ENCODE results near the gene ZNF189. TPM values are rescaled to one million over a fixed set of nuclear protein-coding genes. Genes with fewer than 3 reads are reported as not detected.

Gene ZNF189
- total RNA-seq, result 17.3 and 19.0 TPM in 2 replicates
- long read RNA-seq, partial matches to known transcripts, result 0 of 7 reads
- long read RNA-seq, other reads (novel, unspliced or antisense), result 7 of 7 reads

GRCh38 chr9:101398068-101398929 lies at the start of gene ZNF189, which contains the start of gene MRPL50:
Gene ZNF189 (plus strand): TSS chr9:101398851. CDS start chr9:101399157, 306 bp downstream.
Gene MRPL50 (minus strand): TSS chr9:101398618. CDS start chr9:101398592, 26 bp downstream.
- peak; percentile 98 for DNase-seq (ENCODE audit: extremely low spot score, unreplicated experiment)
- Mint-ChIP-seq H3K27me3 (ENCODE audit: unreplicated experiment) (no peaks in the 10 kb centered on the region), H3K9me3 (ENCODE audit: unreplicated experiment) (peaks cover 28% of the 10 kb centered on the region), H3K36me3 (ENCODE audit: unreplicated experiment) (peaks cover 43% of the 10 kb centered on the region), H3K4me1 (ENCODE audit: unreplicated experiment) (peaks cover 40% of the 10 kb centered on the region), H3K4me3 (ENCODE audit: unreplicated experiment) (peak within 1 kb of the TSS; percentile 99), H3K27ac (ENCODE audit: unreplicated experiment) (peak within 1 kb of the TSS; percentile 99)
- TF ChIP-seq, protein P1, sequence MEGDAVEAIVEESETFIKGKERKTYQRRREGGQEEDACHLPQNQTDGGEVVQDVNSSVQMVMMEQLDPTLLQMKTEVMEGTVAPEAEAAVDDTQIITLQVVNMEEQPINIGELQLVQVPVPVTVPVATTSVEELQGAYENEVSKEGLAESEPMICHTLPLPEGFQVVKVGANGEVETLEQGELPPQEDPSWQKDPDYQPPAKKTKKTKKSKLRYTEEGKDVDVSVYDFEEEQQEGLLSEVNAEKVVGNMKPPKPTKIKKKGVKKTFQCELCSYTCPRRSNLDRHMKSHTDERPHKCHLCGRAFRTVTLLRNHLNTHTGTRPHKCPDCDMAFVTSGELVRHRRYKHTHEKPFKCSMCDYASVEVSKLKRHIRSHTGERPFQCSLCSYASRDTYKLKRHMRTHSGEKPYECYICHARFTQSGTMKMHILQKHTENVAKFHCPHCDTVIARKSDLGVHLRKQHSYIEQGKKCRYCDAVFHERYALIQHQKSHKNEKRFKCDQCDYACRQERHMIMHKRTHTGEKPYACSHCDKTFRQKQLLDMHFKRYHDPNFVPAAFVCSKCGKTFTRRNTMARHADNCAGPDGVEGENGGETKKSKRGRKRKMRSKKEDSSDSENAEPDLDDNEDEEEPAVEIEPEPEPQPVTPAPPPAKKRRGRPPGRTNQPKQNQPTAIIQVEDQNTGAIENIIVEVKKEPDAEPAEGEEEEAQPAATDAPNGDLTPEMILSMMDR (IDR thresholded peaks at IDR 0.05), result no peak

- no peaks in the 10 kb centered on the region for H3K9me3 Mint-ChIP-seq (ENCODE audit: unreplicated experiment)
- H3K4me1 Mint-ChIP-seq (ENCODE audit: unreplicated experiment), result no peaks in the 10 kb centered on the region
- H3K36me3 Mint-ChIP-seq (ENCODE audit: unreplicated experiment), result no peaks in the 10 kb centered on the region
- TF ChIP-seq, protein P1 (IDR thresholded peaks at IDR 0.05), result no peak
- H3K27ac Mint-ChIP-seq (ENCODE audit: unreplicated experiment), result no peak overlapping the region
- no peak overlapping the region for H3K4me3 Mint-ChIP-seq (ENCODE audit: unreplicated experiment)
- H3K27me3 Mint-ChIP-seq (ENCODE audit: unreplicated experiment), result peaks cover 18% of the 10 kb centered on the region
- no peak for DNase-seq (ENCODE audit: extremely low spot score, unreplicated experiment)
Observed at GRCh38 chr9:101350285-101350684, 48.4 kb upstream of the ZNF189 start.

DNA sequence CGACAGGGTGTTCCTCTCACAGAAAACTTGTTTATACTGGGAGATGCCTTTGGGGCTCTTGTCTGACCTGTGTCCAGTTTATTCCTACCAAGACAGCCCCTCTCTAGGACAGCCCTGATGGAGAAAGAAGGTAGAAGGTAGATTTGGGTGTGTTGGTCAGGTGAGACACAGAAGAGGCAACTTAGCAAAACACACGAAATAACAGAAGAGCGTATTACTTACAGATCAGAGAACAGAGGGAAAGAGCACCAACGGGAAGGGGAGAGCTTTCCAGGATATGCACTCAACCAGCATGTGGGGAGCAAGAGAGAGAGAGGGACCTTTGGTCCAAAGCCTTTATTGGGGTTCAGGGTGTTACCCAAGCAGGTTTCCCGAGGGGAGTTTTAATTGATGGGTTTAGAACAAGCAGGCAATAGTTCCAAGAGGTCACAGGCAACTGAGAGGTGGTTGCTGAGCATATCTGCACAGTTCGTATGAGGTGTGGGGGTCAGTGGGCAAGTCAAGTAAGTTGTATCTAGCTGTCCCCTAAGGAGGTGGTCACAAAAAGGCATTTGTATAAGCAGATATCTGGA lies 45.7 kb upstream of the ZNF189 start:
- H3K4me1 Mint-ChIP-seq (ENCODE audit: unreplicated experiment), result no peaks in the 10 kb centered on the region
- no peak overlapping the region for H3K27ac Mint-ChIP-seq (ENCODE audit: unreplicated experiment)
- no peak for DNase-seq (ENCODE audit: extremely low spot score, unreplicated experiment)
- H3K9me3 Mint-ChIP-seq (ENCODE audit: unreplicated experiment), result no peaks in the 10 kb centered on the region
- no peaks in the 10 kb centered on the region for H3K36me3 Mint-ChIP-seq (ENCODE audit: unreplicated experiment)
- H3K27me3 Mint-ChIP-seq (ENCODE audit: unreplicated experiment), result peaks cover 13% of the 10 kb centered on the region
- H3K4me3 Mint-ChIP-seq (ENCODE audit: unreplicated experiment), result no peak overlapping the region
- TF ChIP-seq, protein P1 (IDR thresholded peaks at IDR 0.05), result no peak

DNA sequence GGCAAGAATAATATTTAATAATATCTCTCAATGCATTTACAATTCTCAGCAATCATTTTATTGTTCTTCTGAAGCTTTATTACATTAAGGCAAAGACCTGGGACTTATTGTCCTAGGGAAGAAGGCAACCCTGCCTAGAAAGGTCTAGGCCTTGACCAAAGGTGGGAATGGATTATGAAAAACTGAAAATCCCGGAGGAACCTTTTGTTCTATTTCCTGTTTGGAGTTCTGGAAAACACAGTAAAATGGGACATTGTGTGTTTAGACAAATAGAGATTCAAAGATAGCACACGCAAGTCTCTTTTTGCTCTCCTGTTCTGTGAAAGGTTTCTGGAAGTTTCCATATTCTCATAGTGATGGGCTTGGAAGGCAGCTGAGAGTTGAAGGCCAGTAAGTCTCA lies 45.0 kb upstream of the ZNF189 start:
- Mint-ChIP-seq H3K4me3 (ENCODE audit: unreplicated experiment) (no peak overlapping the region), H3K27ac (ENCODE audit: unreplicated experiment) (no peak overlapping the region), H3K9me3 (ENCODE audit: unreplicated experiment) (no peaks in the 10 kb centered on the region), H3K36me3 (ENCODE audit: unreplicated experiment) (no peaks in the 10 kb centered on the region), H3K4me1 (ENCODE audit: unreplicated experiment) (no peaks in the 10 kb centered on the region), H3K27me3 (ENCODE audit: unreplicated experiment) (peaks cover 9% of the 10 kb centered on the region)
- no peak for DNase-seq (ENCODE audit: extremely low spot score, unreplicated experiment)
- TF ChIP-seq, protein P1 (IDR thresholded peaks at IDR 0.05), result no peak
